Rectal smooth muscle tissue (tissue), 1 donor: ENCODE results near the gene KAT14.
A peak's percentile ranks its signal among the peaks of the same experiment; 100 is the strongest.
"Not testable (repeated sequence)": the region's sequence is repeated elsewhere in the genome, so short reads cannot be mapped to it uniquely, and the experiment has no call there.

ENCODE experiments used
- H3K27ac ChIP-seq: one replicate; pipeline ENCODE4 v1.7.0; 2013; ENCODE audit warnings: low read depth, low read length, inconsistent platforms
- H3K27me3 ChIP-seq: one replicate; pipeline ENCODE4 v1.7.0; 2013; ENCODE audit warnings: low read length; ENCODE audit not compliant: control insufficient read depth, insufficient read depth
- H3K36me3 ChIP-seq: one replicate; pipeline ENCODE4 v1.7.0; 2013; ENCODE audit warnings: low read length; ENCODE audit not compliant: control insufficient read depth, insufficient read depth
- H3K4me1 ChIP-seq: one replicate; pipeline ENCODE4 v1.7.0; 2013; ENCODE audit warnings: low read length; ENCODE audit not compliant: control insufficient read depth, insufficient read depth
- H3K4me3 ChIP-seq: one replicate; pipeline ENCODE4 v1.7.0; 2013; ENCODE audit warnings: low read length
- H3K9ac ChIP-seq: one replicate; pipeline ENCODE4 v1.7.0; 2013; ENCODE audit warnings: low read length

The KAT14 gene

GRCh38 chr20:18108326-18108725 lies 29.3 kb upstream of the KAT14 start:
- H3K4me3 ChIP-seq: no peak overlapping the region
- H3K36me3 ChIP-seq: no peaks in the 10 kb centered on the region
- no peaks in the 10 kb centered on the region for H3K4me1 ChIP-seq
- H3K27me3 ChIP-seq: no peaks in the 10 kb centered on the region
- H3K9ac ChIP-seq: no peak overlapping the region
- H3K27ac ChIP-seq: no peak overlapping the region

DNA sequence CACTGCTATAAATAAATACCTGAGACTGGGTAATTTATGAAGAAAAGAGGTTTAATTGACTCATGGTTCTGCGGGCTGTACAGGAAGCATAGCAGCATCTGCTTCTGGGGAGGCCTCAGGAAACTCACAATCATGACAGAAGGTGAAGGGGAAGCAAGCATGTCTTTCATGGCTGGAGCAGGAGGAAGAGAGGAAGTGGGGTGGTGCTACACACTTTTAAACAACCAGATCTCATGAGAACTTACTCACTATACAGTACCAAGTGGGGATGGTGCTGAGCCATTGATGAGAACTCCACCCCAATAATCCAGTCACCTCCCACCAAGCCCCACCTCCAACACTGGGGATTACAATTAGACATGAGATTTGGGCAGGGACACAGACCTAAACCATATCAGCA lies 9.1 kb upstream of the KAT14 start:
- H3K4me1 ChIP-seq, H3K4me3 ChIP-seq, H3K27ac ChIP-seq, H3K9ac ChIP-seq, H3K27me3 ChIP-seq, H3K36me3 ChIP-seq: not testable (repeated sequence)

- no peak overlapping the region for H3K9ac ChIP-seq
- no peaks in the 10 kb centered on the region for H3K36me3 ChIP-seq
- H3K4me3 ChIP-seq: no peak overlapping the region
- H3K27me3 ChIP-seq: no peaks in the 10 kb centered on the region
- no peak overlapping the region for H3K27ac ChIP-seq
- H3K4me1 ChIP-seq: peaks cover 3% of the 10 kb centered on the region
Measured at GRCh38 chr20:18132663-18133062, 5.0 kb upstream of the KAT14 start.

- H3K9ac ChIP-seq: no peak overlapping the region
- no peaks in the 10 kb centered on the region for H3K36me3 ChIP-seq
- H3K4me1 ChIP-seq: peaks cover 6% of the 10 kb centered on the region
- no peak overlapping the region for H3K4me3 ChIP-seq
- no peak overlapping the region for H3K27ac ChIP-seq
- H3K27me3 ChIP-seq: no peaks in the 10 kb centered on the region
Measured at GRCh38 chr20:18133962-18134361, 3.7 kb upstream of the KAT14 start.

DNA sequence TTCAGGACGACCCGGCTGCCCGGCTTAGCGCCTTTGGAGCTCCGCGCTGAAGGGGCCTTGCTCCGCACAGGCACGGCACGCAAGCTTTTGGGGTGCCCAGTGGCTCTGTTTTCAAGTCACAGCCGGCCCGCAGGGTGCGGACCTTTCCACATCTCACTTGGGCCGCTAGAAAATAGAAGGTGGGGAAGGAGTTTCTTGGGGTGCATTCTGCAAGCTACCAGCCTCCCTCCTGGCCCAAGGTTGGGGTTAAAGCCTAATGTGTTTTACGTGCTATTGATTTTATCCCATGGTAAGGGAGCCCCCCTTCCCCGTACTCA lies 561 bp downstream of the KAT14 start:
- Histone ChIP-seq H3K4me3 (peak overlapping the region; percentile 98), H3K36me3 (peaks cover 5% of the 10 kb centered on the region), H3K27me3 (no peaks in the 10 kb centered on the region), H3K4me1 (peaks cover 11% of the 10 kb centered on the region), H3K27ac (peak overlapping the region; percentile 86), H3K9ac (peak overlapping the region; percentile 36)

- Histone ChIP-seq H3K27ac (no peak overlapping the region), H3K4me3 (peak overlapping the region; percentile 98), H3K36me3 (peaks cover 5% of the 10 kb centered on the region), H3K9ac (peak overlapping the region; percentile 36), H3K27me3 (no peaks in the 10 kb centered on the region), H3K4me1 (peaks cover 11% of the 10 kb centered on the region)
Measured at GRCh38 chr20:18138639-18139583, 1.2 kb downstream of the KAT14 start.

- Histone ChIP-seq H3K4me1 (peaks cover 11% of the 10 kb centered on the region), H3K4me3 (no peak overlapping the region), H3K36me3 (peaks cover 5% of the 10 kb centered on the region), H3K27ac (no peak overlapping the region), H3K27me3 (no peaks in the 10 kb centered on the region), H3K9ac (no peak overlapping the region)
Measured at GRCh38 chr20:18139832-18140231, 2.2 kb downstream of the KAT14 start.

- Histone ChIP-seq H3K27me3 (no peaks in the 10 kb centered on the region), H3K4me1 (no peaks in the 10 kb centered on the region), H3K36me3 (peaks cover 7% of the 10 kb centered on the region), H3K4me3 (no peak overlapping the region), H3K27ac (no peak overlapping the region), H3K9ac (no peak overlapping the region)
Measured at GRCh38 chr20:18144541-18145099, 7.0 kb downstream of the KAT14 start.

DNA sequence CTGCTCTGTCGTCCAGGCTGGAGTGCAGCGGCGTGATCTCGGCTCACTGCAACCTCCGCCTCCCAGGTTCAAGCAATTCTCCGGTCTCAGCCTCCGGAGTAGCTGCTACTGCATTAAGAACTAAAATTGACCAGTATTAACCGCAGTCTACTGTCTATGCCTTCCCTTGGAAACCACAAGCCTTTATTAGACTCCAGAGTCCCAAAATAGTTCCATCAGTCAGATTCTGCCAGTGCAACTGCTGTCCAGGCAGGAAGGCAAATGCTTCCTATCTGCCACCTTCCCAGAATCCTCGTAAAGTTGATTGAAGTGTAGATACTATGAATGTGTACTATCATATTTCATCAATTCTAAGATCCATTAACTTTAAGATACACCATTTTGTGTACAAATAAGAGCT lies 16.7 kb downstream of the KAT14 start:
- no peaks in the 10 kb centered on the region for H3K4me1 ChIP-seq
- H3K36me3 ChIP-seq: peaks cover 6% of the 10 kb centered on the region
- H3K27ac ChIP-seq: no peak overlapping the region
- H3K27me3 ChIP-seq: no peaks in the 10 kb centered on the region
- no peak overlapping the region for H3K4me3 ChIP-seq
- H3K9ac ChIP-seq: no peak overlapping the region

- no peak overlapping the region for H3K27ac ChIP-seq
- no peak overlapping the region for H3K9ac ChIP-seq
- H3K4me1 ChIP-seq: no peaks in the 10 kb centered on the region
- H3K4me3 ChIP-seq: no peak overlapping the region
- H3K36me3 ChIP-seq: peaks cover 4% of the 10 kb centered on the region
- H3K27me3 ChIP-seq: no peaks in the 10 kb centered on the region
Measured at GRCh38 chr20:18156045-18156444, 18.4 kb downstream of the KAT14 start.

GRCh38 chr20:18164356-18164755 lies 26.7 kb downstream of the KAT14 start:
- no peak overlapping the region for H3K27ac ChIP-seq

DNA sequence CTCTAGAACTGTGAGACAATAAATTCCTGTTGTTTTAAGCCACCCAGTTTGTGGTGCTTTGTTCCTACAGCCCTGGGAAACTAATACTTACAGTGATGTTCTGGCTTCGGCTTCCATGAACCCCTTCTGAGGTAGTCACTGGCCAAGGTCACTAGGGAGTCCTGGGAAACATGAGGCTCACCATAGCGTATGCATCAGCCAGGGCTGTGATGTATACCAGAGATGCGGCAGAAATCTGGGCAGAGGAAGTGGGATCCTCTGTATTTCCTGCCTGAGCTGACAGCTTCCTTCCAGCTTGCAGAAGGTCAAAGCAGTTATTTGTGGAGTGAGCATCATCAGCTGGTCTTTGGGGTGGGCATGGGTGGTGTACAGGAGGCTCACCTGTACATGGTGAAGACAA lies 27.9 kb downstream of the KAT14 start:
- H3K27me3 ChIP-seq: no peaks in the 10 kb centered on the region
- H3K9ac ChIP-seq: no peak overlapping the region
- peaks cover 23% of the 10 kb centered on the region for H3K36me3 ChIP-seq
- H3K27ac ChIP-seq: no peak overlapping the region
- no peaks in the 10 kb centered on the region for H3K4me1 ChIP-seq
- H3K4me3 ChIP-seq: no peak overlapping the region

More at GRCh38 chr20:18164356-18164755, 26.7 kb downstream of the KAT14 start:
- no peak overlapping the region for H3K4me3 ChIP-seq
- H3K27me3 ChIP-seq: no peaks in the 10 kb centered on the region
- H3K36me3 ChIP-seq: peaks cover 22% of the 10 kb centered on the region
- no peak overlapping the region for H3K9ac ChIP-seq
- no peaks in the 10 kb centered on the region for H3K4me1 ChIP-seq
